Spleen (tissue), 11 donors: ENCODE data around the gene KCTD5. TPM values are rescaled to one million over a fixed set of nuclear protein-coding genes. Genes with fewer than 3 reads are reported as not detected.

Source experiments
- DNase-seq: peaks from one replicate; pipeline ENCODE4 v3.0.0-alpha.2; 2020
- H3K27ac ChIP-seq, 8 donors: fragments of 200-600 bp; sonication (generic) in 7 of 8; 1 replicate in 4 of 8; 2 replicates in 4 of 8; pipeline versions ENCODE4 v1.5.0 to v1.8.0; 2016 to 2021; ENCODE audit warnings: inconsistent platforms in 4 of 8, mild to moderate bottlenecking in 4 of 8, moderate library complexity in 1 of 8
- H3K27me3 ChIP-seq, 7 donors: fragments of 200-600 bp; sonication (generic) in 6 of 7; replicated peaks in 1 of 7; 1 replicate in 4 of 7; 2 replicates in 3 of 7; pipeline versions ENCODE4 v1.5.0 to v1.8.0; 2016 to 2021; ENCODE audit warnings: inconsistent platforms in 3 of 7, mild to moderate bottlenecking in 1 of 7
- H3K36me3 ChIP-seq, 6 donors: fragments of 200-600 bp; sonication (generic) in 5 of 6; 1 replicate in 4 of 6; 2 replicates in 2 of 6; pipeline versions ENCODE4 v1.5.0 to v1.8.0; 2016 to 2021; ENCODE audit warnings: inconsistent platforms in 2 of 6
- H3K4me1 ChIP-seq, 6 donors: fragments of 200-600 bp; sonication (generic) in 5 of 6; 1 replicate in 3 of 6; 2 replicates in 3 of 6; pipeline versions ENCODE4 v1.5.0 to v1.8.0; 2016 to 2021; ENCODE audit warnings: inconsistent platforms in 3 of 6
- H3K4me3 ChIP-seq, 8 donors: fragments of 200-600 bp; sonication (generic) in 7 of 8; 1 replicate in 4 of 8; 2 replicates in 4 of 8; pipeline versions ENCODE4 v1.5.0 to v1.8.0; 2016 to 2021; ENCODE audit warnings: inconsistent platforms in 4 of 8, mild to moderate bottlenecking in 4 of 8, moderate library complexity in 2 of 8
- H3K9me3 ChIP-seq, 8 donors: fragments of 200-600 bp; sonication (generic) in 7 of 8; 1 replicate in 4 of 8; 2 replicates in 4 of 8; pipeline versions ENCODE4 v1.5.0 to v1.8.0; 2016 to 2021; ENCODE audit warnings: inconsistent platforms in 4 of 8
- POLR2A ChIP-seq, 3 donors: fragments of 450-650 bp; IDR thresholded peaks; one replicate each; pipeline ENCODE4 v1.5.1; 2017; ENCODE audit warnings: antibody characterized with exemption in 3 of 3, mild to moderate bottlenecking in 1 of 3
- POLR2AphosphoS5 ChIP-seq, 3 donors: sonication (generic); formaldehyde crosslinking; IDR thresholded peaks; one replicate each; pipeline ENCODE4 v1.5.1; 2017; ENCODE audit warnings: antibody characterized with exemption in 3 of 3
- WGBS, 5 donors: extraction: QIAGEN DNeasy Blood & Tissue Kit in 3 of 5; methylation state at CpG; one replicate each; pipeline versions ENCODE4 v1.1.5 to v1.1.7; 2013 to 2018; 5-methylcytosine and 5-hydroxymethylcytosine counted together
- intact Hi-C: fragments of 100-400 bp; cut with DNase I; formaldehyde crosslinking; loops from one replicate; pipeline ENCODE4 v1.15.0; 2023; ENCODE audit warnings: low total_unique reads
- polyA plus RNA-seq, 3 donors: library from polyadenylated mRNA; stranded (reverse); fragments of 200-250 nt; gene quantifications; one replicate each; pipeline ENCODE4 v1.2.1, GENCODE V29; 2013
- total RNA-seq, 7 donors: library from RNA; depleted of rRNA in 3 of 7; stranded (reverse); fragments of >200 nt in 3 of 7; fragmentation: NEBNext Ultra II Directional in 4 of 7; extraction: Animal tissue kit (Norgen Biotek cat#: 25700) in 4 of 7; gene quantifications; one replicate each; pipeline versions ENCODE4 v1.1.0 to v1.2.1, GENCODE V29; 2016 to 2021
- TF ChIP-seq, protein P1 (sequence below), 11 experiments: fragments of 200-600 bp in 7 of 11; fragments of 450-650 bp in 4 of 11; sonication (generic) in 4 of 11; IDR thresholded peaks in 8 of 11; conservative IDR thresholded peaks in 3 of 11; 1 replicate in 7 of 11; 2 replicates in 4 of 11; pipeline versions ENCODE4 v1.4.0 to v1.8.0; 2016 to 2021; ENCODE audit warnings: antibody characterized with exemption in 11 of 11, inconsistent platforms in 4 of 11, mild to moderate bottlenecking in 1 of 11
- donor health status: healthy with polysubstance abuse.
- donor health status: DM: no; HTN: no; CAD: no; lungs with moderate emphysema.
- donor health status: DM: no; HTN: no; CAD: no.
- donor health status: Bipolar disorder and iron deficiency.
- donor health status: healthy.
- donor health status: DM: no; HTN: no; CAD: no.
- donor health status: DM: yes; HTN: yes; CAD: no.

Gene KCTD5
- total and polyA plus RNA-seq, 10 donors = 13.1 to 32.1 (median 26.5) TPM

DNA sequence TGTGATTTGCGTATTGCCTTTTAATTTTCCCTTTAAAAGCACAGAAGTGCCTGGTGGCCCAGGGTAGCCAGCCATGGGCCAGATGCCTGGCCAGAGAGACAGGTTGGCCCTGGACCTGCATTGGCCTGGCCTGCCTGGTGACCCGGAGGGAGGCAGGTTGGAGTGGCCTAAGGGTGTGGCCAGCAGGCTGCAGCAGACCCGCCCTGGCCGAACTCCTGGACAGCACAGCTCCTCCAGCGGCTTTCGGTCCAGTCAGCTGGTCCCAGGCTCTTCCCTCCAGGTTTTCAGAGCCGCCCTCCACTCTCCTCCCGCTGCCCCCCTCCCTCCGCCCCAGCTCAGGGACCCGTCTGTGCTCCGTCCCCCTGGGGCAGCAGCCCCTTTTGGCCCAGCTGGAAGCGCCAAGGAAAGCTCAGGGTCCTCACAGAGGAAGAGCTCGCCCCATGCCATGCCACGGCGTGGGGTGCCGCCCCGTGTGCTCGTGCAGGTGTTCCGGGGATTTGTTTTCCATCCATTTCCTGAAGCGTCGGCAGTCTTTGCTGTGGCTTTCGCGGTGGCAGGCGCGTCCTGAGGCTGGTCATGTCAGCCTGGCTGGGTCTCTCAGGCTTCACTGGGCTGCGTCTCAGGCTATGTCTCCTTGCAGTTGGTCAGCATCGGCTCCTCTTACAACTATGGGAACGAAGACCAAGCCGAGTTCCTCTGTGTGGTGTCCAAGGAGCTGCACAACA lies 19.6 kb downstream of the KCTD5 start:
- intact Hi-C loops = no loop called here
- Histone ChIP-seq H3K27ac (no peak overlapping the region), H3K4me3 (no peak overlapping the region), H3K4me1 (no peaks in the 10 kb centered on the region), H3K9me3 (no peaks in the 10 kb centered on the region), H3K27me3 (no peaks in the 10 kb centered on the region), H3K36me3 (peaks cover 0 to 100% (median 95%) of the 10 kb centered on the region in 6 donors)
- 88 to 94% (median 92%) methylated on average over 17 to 29 of the region's 29 CpGs for WGBS, 5 donors
- DNase-seq = no peak
- TF ChIP-seq, protein P1, sequence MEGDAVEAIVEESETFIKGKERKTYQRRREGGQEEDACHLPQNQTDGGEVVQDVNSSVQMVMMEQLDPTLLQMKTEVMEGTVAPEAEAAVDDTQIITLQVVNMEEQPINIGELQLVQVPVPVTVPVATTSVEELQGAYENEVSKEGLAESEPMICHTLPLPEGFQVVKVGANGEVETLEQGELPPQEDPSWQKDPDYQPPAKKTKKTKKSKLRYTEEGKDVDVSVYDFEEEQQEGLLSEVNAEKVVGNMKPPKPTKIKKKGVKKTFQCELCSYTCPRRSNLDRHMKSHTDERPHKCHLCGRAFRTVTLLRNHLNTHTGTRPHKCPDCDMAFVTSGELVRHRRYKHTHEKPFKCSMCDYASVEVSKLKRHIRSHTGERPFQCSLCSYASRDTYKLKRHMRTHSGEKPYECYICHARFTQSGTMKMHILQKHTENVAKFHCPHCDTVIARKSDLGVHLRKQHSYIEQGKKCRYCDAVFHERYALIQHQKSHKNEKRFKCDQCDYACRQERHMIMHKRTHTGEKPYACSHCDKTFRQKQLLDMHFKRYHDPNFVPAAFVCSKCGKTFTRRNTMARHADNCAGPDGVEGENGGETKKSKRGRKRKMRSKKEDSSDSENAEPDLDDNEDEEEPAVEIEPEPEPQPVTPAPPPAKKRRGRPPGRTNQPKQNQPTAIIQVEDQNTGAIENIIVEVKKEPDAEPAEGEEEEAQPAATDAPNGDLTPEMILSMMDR (IDR thresholded peaks at IDR 0.05 in 8 of 11, conservative IDR thresholded peaks at IDR 0.05 in 3 of 11) = no peak

DNA sequence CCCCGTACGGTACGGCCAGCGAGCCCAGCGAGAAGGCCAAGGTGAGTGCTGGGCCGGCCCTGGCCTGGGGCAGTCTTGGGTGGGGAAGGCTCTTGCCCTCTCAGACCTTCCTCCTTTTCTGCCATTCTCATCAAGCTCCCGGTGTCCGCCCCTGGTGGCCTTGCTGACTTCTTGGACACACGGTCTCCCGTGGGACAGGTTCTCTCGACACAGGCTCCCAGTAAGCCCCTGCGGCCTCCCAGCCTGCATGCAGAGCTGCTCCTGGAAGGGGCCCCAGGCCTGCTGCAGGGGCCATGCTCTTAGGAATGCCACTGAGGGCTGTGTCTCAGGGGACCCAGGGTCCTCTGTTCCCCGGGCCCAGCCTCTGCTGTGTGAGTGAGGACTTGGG lies 20.1 kb downstream of the KCTD5 start:
- H3K4me1 ChIP-seq = no peaks in the 10 kb centered on the region
- TF ChIP-seq POLR2AphosphoS5 (IDR thresholded peaks at IDR 0.05) = peak in 1 of 3 donors; percentile 15
- TF ChIP-seq, protein P1 (IDR thresholded peaks at IDR 0.05 in 8 of 11, conservative IDR thresholded peaks at IDR 0.05 in 3 of 11) = no peak
- no peak overlapping the region for H3K27ac ChIP-seq
- WGBS, 5 donors = 93 to 100% (median 96%) methylated on average over 6 to 13 of the region's 13 CpGs
- intact Hi-C loops = no loop called here
- H3K36me3 ChIP-seq = peaks cover 0 to 100% (median 95%) of the 10 kb centered on the region in 6 donors
- no peak overlapping the region for H3K4me3 ChIP-seq
- DNase-seq = no peak
- no peaks in the 10 kb centered on the region for H3K9me3 ChIP-seq
- no peaks in the 10 kb centered on the region for H3K27me3 ChIP-seq

DNA sequence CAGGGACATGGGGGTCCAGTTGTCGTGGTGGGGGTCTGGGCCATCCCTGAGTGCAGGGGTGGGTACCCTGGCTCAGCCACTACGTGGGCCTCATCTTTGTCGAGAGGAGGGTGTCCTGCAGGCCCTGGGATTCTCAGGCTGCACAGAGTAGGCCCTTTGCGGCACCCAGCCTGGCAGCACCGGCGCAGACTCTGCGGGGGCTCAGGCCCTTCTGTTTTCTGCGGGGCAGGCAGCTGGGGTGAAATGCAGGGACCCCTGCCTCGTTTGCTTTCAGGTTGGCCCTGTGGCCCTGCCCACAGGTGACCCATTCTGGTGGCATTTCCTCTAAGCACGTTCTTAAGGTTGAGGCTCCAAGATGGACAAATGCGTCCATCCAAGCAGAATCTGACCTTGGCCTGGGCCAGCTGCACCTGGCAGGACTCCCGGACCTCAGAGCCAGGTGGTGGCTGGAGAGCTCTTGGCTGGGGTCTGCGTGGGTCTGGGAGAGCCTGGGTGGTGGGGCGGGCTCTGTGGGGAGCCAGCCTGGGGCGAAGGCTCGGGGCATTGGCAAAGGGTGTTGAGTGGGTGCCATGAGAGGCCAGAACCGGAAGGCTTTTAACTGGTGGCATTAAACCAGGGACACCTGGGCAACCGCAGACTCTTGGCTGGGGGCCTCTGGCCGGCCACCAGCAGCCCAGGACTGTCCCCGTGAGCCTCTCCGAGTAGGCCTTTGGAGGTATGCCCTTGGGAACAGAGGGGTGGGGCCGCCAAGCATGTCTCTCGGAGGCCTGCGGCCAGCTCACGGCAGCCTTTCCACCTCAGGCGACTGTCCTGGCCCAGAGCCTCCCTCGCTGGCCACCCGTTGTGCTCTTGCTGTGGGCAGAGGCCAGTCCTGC lies 20.8 kb downstream of the KCTD5 start:
- H3K9me3 ChIP-seq = no peaks in the 10 kb centered on the region
- 92 to 96% (median 94%) methylated on average over 22 to 28 of the region's 28 CpGs for WGBS, 5 donors
- peaks cover 0 to 100% (median 95%) of the 10 kb centered on the region in 6 donors for H3K36me3 ChIP-seq
- no peak overlapping the region for H3K4me3 ChIP-seq
- no peaks in the 10 kb centered on the region for H3K4me1 ChIP-seq
- TF ChIP-seq, protein P1 (IDR thresholded peaks at IDR 0.05 in 8 of 11, conservative IDR thresholded peaks at IDR 0.05 in 3 of 11) = no peak
- TF ChIP-seq POLR2A (IDR thresholded peaks at IDR 0.05) (no peak), POLR2AphosphoS5 (IDR thresholded peaks at IDR 0.05) (no peak)
- intact Hi-C loops = no loop called here
- DNase-seq = no peak
- no peak overlapping the region for H3K27ac ChIP-seq
- no peaks in the 10 kb centered on the region for H3K27me3 ChIP-seq
